HuH-7 (cell line): ENCODE measurements around the gene FNDC3B.
"Not testable (repeated sequence)": the region's sequence is repeated elsewhere in the genome, so short reads cannot be mapped to it uniquely, and the experiment has no call there.

Experiments
- DNase-seq: peaks from one replicate; pipeline ENCODE4 v3.0.0; 2011; ENCODE audit warnings: low spot score

The FNDC3B gene

GRCh38 chr3:172039436-172040077 lies at the start of gene FNDC3B:
TSS of gene FNDC3B (plus strand) at chr3:172039578. CDS start at chr3:172112480, 72,902 bp downstream.
- DNase-seq, result peak; percentile 97

GRCh38 chr3:171990239-171990638 lies 49.1 kb upstream of the FNDC3B start:
- not testable (repeated sequence) for DNase-seq

GRCh38 chr3:171991166-171991565 lies 48.2 kb upstream of the FNDC3B start:
- DNase-seq, result no peak

GRCh38 chr3:171994646-171995428 lies 44.5 kb upstream of the FNDC3B start:
- no peak for DNase-seq

- no peak for DNase-seq
Measured at GRCh38 chr3:171995486-171995885, 43.9 kb upstream of the FNDC3B start.

GRCh38 chr3:171996178-171996817 lies 43.1 kb upstream of the FNDC3B start:
- DNase-seq, result no peak

- not testable (repeated sequence) for DNase-seq
Measured at GRCh38 chr3:171998731-171999130, 40.6 kb upstream of the FNDC3B start.

GRCh38 chr3:172001616-172002015 lies 37.8 kb upstream of the FNDC3B start:
- DNase-seq, result not testable (repeated sequence)

- DNase-seq, result no peak
Measured at GRCh38 chr3:172002512-172003078, 36.8 kb upstream of the FNDC3B start.

- DNase-seq, result no peak
Measured at GRCh38 chr3:172003146-172003545, 36.2 kb upstream of the FNDC3B start.

GRCh38 chr3:172007065-172007370 lies 32.4 kb upstream of the FNDC3B start:
- no peak for DNase-seq

GRCh38 chr3:172009803-172010202 lies 29.6 kb upstream of the FNDC3B start:
- DNase-seq, result no peak

- DNase-seq, result no peak
Measured at GRCh38 chr3:172012775-172013174, 26.6 kb upstream of the FNDC3B start.

GRCh38 chr3:172014145-172014544 lies 25.2 kb upstream of the FNDC3B start:
- DNase-seq, result no peak

- DNase-seq, result no peak
Measured at GRCh38 chr3:172018364-172018763, 21.0 kb upstream of the FNDC3B start.

- DNase-seq, result no peak
Measured at GRCh38 chr3:172020763-172021162, 18.6 kb upstream of the FNDC3B start.

- DNase-seq, result no peak
Measured at GRCh38 chr3:172021164-172021563, 18.2 kb upstream of the FNDC3B start.

GRCh38 chr3:172021859-172022258 lies 17.5 kb upstream of the FNDC3B start:
- DNase-seq, result no peak

GRCh38 chr3:172023915-172024314 lies 15.5 kb upstream of the FNDC3B start:
- DNase-seq, result no peak

- no peak for DNase-seq
Measured at GRCh38 chr3:172024679-172025078, 14.7 kb upstream of the FNDC3B start.

GRCh38 chr3:172029425-172030098 lies 9.8 kb upstream of the FNDC3B start:
- no peak for DNase-seq

- DNase-seq, result no peak
Measured at GRCh38 chr3:172030181-172030580, 9.2 kb upstream of the FNDC3B start.
